GM21381 (cell line): ENCODE results near the gene LAMC2.
"Not testable (repeated sequence)": the region's sequence is repeated elsewhere in the genome, so short reads cannot be mapped to it uniquely, and the experiment has no call there.

ENCODE experiments used
- ATAC-seq: cut with Tn5 transposase; IDR thresholded peaks from one replicate; pipeline ENCODE4 v1.9.1; 2021; ENCODE audit warnings: mild to moderate bottlenecking, moderate library complexity; ENCODE audit not compliant: unreplicated experiment

The LAMC2 gene

DNA sequence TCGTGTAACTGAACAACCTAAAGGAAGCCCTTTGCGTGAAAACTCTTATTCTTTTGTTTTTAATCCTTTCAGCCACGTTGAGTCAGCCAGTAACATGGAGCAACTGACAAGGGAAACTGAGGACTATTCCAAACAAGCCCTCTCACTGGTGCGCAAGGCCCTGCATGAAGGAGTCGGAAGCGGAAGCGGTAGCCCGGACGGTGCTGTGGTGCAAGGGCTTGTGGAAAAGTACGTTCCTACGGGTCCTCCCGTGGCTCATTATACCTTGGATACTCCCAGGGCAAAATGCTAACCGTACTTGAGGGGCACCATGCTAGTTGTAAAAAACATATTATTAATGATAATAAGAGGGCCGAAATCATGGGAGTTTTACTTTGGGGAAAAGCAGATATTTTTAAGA is 49.4 kb downstream of the LAMC2 start:
- no peak for ATAC-seq

DNA sequence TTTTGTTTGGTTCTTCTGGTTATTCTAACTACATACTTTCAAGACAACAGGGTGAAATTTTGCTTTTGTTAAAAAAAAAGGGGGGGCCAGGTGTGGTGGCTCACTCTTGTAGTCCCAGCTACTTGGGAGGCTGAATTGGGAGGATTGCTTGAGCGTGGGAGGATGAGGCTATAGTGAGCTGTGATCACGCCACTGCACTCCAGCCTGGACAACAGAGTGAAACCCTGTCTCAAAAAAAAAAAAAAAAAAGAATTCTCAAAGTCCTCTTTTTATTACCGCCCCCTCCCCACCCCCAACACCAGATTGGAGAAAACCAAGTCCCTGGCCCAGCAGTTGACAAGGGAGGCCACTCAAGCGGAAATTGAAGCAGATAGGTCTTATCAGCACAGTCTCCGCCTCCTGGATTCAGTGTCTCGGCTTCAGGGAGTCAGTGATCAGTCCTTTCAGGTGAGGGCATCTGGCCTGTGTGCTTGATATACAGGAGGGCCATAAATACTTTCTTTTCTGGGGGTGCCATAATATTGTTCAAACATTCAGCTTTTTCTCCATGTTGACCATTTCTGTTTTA is 50.2 kb downstream of the LAMC2 start:
- no peak for ATAC-seq

DNA sequence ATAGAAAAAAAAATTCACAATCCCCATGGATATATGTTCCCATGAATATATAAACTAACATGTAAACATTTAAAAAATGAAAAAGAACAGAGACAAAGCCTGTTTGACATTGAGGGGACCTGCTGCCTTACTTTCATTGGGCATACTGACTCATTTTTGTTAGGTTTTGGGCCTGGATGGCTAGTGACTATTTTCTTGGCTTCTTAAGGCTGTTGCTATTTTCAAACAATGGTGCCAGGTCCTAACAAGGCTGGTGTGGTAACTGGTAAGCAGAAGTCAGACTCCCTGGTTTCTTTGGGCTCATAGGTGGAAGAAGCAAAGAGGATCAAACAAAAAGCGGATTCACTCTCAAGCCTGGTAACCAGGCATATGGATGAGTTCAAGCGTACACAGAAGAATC is 51.0 kb downstream of the LAMC2 start:
- ATAC-seq, result no peak

DNA sequence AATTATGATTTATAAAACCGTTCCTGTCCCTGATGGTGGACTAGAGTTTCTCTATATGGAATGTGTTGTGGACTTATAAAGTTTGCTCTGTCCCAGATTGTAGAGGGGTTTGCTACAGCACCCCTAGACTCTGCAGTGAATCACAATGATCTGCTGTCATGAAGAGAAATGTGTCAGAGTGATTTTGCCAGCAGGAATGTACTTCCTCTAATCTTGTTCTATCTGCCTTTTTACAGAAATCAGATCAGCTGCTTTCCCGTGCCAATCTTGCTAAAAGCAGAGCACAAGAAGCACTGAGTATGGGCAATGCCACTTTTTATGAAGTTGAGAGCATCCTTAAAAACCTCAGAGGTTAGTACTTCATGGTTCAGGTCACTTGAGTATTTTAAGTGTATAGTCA is 52.0 kb downstream of the LAMC2 start:
- ATAC-seq, result no peak

DNA sequence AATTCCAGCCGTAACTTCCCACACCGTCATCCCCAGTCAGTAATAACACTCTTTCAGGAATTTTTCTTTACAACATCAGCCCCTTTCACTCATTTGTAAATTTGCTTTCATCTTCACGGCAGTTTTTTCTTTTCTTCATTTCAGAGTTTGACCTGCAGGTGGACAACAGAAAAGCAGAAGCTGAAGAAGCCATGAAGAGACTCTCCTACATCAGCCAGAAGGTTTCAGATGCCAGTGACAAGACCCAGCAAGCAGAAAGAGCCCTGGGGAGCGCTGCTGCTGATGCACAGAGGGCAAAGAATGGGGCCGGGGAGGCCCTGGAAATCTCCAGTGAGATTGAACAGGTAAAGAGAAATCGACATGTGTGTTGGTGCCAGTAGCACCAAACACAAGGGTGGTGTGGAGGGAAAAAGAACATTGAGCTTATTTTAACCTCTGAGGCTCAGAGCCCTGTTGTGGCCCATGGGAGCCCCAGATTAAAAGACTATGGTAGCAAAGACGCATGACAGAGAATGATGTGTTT is 53.2 kb downstream of the LAMC2 start:
- ATAC-seq, result no peak

DNA sequence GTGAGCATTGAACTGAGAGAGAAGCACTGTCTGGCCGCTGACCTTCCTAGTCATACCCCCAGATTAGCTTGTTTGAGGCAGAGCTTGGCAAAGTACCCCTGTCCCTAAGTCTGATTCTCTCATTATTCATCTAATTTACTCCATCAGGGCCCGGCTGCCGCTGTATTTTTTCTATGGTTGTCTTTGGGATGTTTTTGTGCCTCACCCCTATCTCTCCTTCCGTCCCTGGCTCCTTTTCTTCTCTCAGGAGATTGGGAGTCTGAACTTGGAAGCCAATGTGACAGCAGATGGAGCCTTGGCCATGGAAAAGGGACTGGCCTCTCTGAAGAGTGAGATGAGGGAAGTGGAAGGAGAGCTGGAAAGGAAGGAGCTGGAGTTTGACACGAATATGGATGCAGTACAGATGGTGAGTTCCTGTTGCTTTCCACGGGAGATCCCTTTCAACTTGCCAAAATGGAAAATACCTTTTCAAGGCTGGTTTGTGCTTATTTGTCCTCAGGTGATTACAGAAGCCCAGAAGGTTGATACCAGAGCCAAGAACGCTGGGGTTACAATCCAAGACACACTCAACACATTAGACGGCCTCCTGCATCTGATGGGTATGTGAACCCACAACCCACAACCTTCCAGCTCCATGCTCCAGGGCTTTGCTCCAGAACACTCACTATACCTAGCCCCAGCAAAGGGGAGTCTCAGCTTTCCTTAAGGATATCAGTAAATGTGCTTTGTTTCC is 53.9 kb downstream of the LAMC2 start:
- ATAC-seq, result no peak

DNA sequence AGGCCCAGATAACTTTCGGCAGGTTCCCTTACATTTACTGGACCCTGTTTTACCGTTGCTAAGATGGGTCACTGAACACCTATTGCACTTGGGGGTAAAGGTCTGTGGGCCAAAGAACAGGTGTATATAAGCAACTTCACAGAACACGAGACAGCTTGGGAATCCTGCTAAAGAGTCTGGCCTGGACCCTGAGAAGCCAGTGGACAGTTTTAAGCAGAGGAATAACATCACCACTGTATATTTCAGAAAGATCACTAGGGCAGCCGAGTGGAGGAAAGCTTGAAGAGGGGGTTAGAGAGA is 54.4 kb downstream of the LAMC2 start:
- no peak for ATAC-seq

DNA sequence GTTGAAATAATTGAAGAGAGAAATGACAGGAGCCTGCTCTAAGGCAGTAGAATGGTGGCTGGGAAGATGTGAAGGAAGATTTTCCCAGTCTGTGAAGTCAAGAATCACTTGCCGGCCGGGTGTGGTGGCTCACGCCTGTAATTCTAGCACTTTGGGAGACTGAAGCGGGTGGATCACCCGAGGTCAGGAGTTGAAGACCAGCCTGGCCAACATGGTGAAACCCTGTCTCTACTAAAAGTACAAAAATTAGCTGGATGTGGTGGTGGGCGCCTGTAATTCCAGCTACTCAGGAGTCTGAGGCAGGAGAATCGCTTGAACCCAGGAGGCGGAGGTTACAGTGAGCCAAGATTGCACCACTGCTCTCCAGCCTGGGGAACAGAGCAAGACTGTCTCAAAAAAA is 54.8 kb downstream of the LAMC2 start:
- ATAC-seq, result not testable (repeated sequence)

DNA sequence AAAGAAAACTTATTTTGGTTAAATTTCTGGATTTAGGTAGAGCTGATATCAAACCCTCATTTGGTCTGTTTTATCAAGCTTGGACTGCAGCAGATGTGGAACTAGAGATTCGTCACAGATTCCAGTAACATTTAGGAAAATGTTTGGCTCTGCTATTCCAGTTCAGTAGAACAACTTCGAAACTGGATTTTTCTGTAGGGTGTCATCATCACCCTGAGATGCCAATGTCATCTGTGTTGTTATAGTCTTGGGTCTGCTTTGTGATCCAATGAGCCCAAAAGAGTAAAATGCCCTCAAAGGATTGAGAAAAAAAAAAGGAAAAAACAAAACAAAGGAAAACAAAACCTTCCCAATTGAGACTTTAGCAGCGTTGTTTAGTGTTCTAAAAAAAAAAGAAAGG is 55.4 kb downstream of the LAMC2 start:
- no peak for ATAC-seq

DNA sequence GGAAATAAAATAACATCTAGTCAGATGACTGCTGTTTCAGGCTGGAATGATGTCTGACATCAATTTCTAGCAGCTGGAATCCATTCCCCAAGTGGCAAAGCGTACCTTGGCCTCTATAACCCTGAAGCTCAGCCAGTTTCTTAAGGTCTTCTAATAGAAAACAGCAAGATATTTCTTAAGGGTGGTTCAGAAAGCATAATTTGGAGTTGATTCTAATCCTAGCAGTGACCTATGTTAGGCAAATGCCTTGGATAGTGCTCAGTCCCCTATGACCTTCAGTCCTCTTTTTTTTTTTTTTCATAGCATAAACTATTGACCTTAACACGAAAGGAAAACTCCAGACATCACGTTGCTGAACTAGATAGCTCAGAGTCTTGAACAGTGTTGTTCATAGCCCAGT is 56.5 kb downstream of the LAMC2 start:
- ATAC-seq, result no peak

DNA sequence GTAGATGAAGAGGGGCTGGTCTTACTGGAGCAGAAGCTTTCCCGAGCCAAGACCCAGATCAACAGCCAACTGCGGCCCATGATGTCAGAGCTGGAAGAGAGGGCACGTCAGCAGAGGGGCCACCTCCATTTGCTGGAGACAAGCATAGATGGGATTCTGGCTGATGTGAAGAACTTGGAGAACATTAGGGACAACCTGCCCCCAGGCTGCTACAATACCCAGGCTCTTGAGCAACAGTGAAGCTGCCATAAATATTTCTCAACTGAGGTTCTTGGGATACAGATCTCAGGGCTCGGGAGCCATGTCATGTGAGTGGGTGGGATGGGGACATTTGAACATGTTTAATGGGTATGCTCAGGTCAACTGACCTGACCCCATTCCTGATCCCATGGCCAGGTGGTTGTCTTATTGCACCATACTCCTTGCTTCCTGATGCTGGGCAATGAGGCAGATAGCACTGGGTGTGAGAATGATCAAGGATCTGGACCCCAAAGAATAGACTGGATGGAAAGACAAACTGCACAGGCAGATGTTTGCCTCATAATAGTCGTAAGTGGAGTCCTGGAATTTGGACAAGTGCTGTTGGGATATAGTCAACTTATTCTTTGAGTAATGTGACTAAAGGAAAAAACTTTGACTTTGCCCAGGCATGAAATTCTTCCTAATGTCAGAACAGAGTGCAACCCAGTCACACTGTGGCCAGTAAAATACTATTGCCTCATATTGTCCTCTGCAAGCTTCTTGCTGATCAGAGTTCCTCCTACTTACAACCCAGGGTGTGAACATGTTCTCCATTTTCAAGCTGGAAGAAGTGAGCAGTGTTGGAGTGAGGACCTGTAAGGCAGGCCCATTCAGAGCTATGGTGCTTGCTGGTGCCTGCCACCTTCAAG is 57.3 kb downstream of the LAMC2 start:
- ATAC-seq, result no peak

DNA sequence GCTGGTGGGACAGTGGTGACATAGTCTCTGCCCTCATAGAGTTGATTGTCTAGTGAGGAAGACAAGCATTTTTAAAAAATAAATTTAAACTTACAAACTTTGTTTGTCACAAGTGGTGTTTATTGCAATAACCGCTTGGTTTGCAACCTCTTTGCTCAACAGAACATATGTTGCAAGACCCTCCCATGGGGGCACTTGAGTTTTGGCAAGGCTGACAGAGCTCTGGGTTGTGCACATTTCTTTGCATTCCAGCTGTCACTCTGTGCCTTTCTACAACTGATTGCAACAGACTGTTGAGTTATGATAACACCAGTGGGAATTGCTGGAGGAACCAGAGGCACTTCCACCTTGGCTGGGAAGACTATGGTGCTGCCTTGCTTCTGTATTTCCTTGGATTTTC is 58.4 kb downstream of the LAMC2 start:
- no peak for ATAC-seq

DNA sequence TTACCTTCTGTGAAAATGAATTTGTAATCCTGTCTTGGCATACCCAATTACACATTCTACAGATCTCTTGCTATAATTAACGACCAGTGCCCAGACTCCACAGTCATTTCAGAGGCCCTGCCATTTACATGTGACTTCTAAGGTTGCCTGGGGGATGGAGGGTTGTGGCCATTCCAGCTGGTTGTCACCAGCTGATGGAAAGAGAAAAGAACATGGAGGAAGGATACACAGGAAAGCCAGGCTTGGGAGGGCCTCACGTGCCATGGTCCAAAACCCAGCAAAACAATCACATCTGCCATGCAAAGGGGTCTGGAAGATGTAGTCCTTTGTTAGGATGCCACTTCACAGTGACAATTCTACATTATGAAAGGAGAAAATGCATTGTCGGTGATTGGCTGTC is 59.3 kb downstream of the LAMC2 start:
- ATAC-seq, result no peak

DNA sequence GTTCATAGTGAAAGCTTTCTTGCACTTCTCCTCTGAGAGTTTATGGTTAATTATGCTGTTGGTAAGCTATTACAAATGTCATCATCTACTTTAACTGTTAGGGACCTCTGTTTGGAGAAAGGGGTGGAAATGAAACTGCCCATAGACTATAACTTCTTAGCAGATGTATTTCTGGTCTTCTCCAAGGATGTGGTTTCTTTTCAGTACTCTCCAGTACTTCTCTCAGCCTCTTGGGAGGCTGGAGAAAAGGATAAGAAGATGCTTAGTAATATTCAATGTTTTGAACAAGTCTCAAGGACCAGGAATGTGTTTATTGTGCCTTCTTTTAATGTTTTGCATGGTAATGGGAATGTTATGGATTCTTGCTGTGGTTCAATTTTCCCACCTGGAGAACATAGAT is 60.4 kb downstream of the LAMC2 start:
- ATAC-seq, result no peak

DNA sequence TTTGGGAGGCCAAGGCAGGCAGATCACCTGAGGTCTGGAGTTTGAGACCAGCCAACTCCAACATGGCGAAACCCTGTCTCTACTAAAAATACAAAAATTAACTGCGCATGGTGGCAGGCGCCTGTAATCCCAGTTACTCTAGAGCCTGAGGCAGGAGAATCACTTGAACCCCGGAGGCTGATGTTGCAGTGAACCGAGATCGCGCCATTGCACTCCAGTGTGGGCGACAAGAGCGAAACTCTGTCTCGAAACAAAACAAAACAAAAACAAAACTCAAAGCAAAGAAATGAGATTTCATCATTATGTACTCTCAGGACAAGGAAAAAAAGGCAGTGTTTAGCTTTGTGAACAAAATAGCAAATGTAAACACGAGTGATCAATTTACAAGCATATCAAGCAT is 61.0 kb downstream of the LAMC2 start:
- no peak for ATAC-seq

DNA sequence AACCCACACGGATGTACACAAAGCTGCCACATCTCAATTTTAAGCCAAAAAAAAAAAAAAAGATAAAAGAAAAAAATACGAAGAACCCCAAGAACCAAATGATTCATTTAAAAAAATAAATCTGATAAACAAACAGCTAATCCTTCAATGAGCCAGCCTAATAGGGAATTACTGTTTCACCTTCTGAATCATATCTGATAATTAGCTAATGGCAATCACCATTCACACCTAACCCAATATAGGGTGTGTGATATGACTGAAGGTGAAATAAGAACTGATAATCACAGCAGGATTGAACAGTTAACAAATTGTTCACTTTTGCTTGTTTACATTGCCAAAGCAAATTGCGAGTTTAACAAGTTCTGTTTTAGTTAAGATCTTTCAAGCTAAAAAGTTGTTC is 61.4 kb downstream of the LAMC2 start:
- ATAC-seq, result no peak

DNA sequence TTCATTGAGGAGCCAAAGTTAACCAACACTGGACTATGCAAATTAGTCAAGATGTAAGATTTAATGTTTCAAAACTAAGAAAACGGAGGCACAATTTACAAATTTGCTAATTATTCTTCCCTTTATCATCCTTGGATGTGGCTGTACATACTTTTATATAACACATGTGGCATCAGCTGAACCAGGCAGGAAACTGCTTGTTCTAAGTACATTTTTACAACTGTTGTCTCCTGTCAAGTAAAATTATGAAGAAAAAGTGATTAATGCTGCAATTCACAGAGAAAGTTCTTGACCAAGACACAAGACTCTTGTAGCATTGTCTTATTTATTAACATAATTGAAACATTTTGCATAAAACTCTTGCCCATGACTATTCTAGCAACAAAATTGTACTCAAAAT is 61.9 kb downstream of the LAMC2 start:
- no peak for ATAC-seq

DNA sequence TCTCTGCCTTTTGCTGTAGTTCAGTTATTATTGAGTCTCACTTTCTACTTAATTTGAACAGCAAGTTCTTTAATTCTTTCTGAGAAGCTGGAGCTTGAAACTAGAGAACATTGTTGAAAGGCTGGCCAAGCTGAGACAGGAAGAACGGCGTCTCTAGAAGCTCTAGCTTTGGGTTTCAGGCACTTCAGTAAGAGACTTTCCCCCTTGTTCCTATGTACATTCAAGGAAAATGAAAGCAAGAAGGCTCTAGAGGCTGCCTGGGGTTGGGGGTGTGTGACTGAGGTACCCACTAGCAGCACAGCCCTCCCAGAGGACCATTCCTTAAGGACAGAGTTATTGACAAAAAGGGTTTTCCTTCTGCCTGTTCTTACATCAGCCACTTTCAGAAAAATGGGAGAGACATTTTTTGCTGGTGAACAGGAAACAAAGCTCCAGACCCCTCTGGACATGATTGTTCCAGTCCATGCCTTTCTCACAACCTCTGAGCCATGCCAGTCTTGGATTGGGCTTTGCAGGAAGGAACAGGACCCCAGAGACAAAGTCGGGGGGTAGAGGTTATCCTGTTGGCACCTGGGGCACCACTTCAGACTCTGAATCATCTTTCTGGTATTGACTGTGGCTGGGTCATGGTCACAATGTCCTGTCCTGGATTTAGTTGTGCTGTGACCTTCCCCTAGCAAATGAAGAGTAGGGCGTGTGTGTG is 63.1 kb downstream of the LAMC2 start:
- no peak for ATAC-seq

DNA sequence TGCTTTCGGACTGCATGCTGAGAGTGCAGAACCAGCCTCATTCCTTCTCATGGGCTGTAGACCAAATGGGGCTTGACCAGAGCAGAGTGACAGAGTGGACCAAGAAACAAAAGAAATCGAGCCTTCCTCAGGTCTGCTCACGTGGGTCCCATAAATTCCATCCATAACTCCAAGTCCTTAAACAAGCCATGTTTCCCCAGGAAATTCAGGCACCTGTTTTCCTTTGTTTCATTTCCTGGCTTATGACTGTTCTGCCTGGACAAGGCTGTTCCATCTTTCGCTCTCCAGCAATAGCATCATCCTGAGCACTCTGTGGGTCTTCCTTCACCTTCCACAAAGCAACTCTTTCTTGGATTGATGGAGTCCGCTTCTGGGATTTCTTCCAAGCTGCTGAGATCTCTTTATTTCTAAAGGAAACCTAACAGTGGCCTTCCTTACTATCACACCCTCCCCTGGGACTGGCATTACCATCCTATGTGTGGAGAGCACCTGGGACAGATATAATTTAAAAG is 63.9 kb downstream of the LAMC2 start:
- no peak for ATAC-seq

DNA sequence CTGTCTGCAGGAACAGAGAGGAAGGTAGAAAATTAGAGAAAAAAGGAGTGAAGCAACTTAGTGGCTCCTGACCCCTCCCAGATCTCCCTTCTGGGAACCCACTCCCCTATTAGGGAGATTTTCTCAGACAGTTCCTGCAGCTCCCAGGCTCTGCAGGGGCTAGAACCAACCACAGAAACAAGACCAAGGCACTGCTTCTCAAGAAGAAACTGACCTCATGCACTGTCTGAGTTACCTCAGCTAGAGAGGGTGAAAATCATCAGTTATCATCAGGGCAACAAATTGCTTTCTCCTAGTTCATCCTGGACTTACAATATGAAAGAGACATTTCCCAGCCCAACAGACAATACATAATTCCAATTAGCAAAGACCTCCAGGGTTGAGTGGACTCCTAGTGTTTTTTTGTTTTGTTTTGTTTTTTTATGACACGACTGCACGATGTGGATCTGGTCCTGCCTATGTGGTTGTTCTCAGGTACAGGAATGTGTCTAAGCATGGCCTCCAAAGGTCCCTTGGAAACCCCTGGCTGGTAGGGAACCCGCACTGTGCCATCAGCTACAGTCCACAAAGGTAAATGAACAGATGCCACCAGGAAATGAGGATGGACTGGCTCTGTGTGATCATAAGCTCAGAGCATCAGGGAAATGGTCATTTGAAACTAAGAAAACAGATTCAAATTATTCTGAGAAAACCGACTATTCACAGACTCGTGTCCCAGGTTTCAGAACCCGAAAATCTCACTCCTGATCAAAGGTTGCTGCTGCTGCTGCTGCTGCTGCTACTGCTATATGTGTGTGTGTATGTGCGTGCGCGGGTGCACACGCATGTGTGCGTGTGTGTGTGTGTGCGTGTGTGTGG is 65.3 kb downstream of the LAMC2 start:
- no peak for ATAC-seq
